Mesothelial cell of epicardium (in vitro differentiated cells): ENCODE data around the gene FKBP11. TPM values are rescaled to one million over a fixed set of nuclear protein-coding genes. Genes with fewer than 3 reads are reported as not detected.

Source experiments
- DNase-seq, 2 experiments: peaks; one replicate each; pipeline ENCODE4 v3.0.0; 2021; ENCODE audit warnings: low spot score in 2 of 2; ENCODE audit not compliant: unreplicated experiment in 2 of 2
- H3K27ac Mint-ChIP-seq: 2 replicates; pipeline ENCODE4 v1.8.0; 2021; ENCODE audit warnings: mixed read lengths
- H3K27me3 Mint-ChIP-seq: 2 replicates; pipeline ENCODE4 v1.8.0; 2021; ENCODE audit warnings: low read depth, mixed read lengths
- H3K36me3 Mint-ChIP-seq: 2 replicates; pipeline ENCODE4 v1.8.0; 2021; ENCODE audit warnings: mixed read lengths
- H3K4me1 Mint-ChIP-seq: 2 replicates; pipeline ENCODE4 v1.8.0; 2021; ENCODE audit warnings: mixed read lengths
- H3K4me3 Mint-ChIP-seq: 2 replicates; pipeline ENCODE4 v1.8.0; 2021; ENCODE audit warnings: mild to moderate bottlenecking, moderate library complexity, mixed read lengths
- H3K9me3 Mint-ChIP-seq: 2 replicates; pipeline ENCODE4 v1.8.0; 2021; ENCODE audit warnings: mixed read lengths
- total RNA-seq: library from RNA; stranded (reverse); gene quantifications from 3 replicates; pipeline ENCODE4 v1.2.1, GENCODE V29; 2021
- TF ChIP-seq, protein P1 (sequence below): fragments of 200-600 bp; sonication (generic); IDR thresholded peaks from one replicate; pipeline ENCODE4 v1.5.0; 2021; ENCODE audit warnings: antibody characterized with exemption; ENCODE audit not compliant: unreplicated experiment

Gene FKBP11
- total RNA-seq, 1 donor from 2014 or later = 33.7 TPM

GRCh38 chr12:48932878-48933277 lies 7.6 kb upstream of the FKBP11 start:
- DNase-seq = no peak
- H3K9me3 Mint-ChIP-seq = no peaks in the 10 kb centered on the region
- H3K36me3 Mint-ChIP-seq = peaks cover 28% of the 10 kb centered on the region
- TF ChIP-seq, protein P1, sequence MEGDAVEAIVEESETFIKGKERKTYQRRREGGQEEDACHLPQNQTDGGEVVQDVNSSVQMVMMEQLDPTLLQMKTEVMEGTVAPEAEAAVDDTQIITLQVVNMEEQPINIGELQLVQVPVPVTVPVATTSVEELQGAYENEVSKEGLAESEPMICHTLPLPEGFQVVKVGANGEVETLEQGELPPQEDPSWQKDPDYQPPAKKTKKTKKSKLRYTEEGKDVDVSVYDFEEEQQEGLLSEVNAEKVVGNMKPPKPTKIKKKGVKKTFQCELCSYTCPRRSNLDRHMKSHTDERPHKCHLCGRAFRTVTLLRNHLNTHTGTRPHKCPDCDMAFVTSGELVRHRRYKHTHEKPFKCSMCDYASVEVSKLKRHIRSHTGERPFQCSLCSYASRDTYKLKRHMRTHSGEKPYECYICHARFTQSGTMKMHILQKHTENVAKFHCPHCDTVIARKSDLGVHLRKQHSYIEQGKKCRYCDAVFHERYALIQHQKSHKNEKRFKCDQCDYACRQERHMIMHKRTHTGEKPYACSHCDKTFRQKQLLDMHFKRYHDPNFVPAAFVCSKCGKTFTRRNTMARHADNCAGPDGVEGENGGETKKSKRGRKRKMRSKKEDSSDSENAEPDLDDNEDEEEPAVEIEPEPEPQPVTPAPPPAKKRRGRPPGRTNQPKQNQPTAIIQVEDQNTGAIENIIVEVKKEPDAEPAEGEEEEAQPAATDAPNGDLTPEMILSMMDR = no peak
- no peak overlapping the region for H3K4me3 Mint-ChIP-seq
- no peak overlapping the region for H3K27ac Mint-ChIP-seq
- H3K4me1 Mint-ChIP-seq = no peaks in the 10 kb centered on the region
- no peaks in the 10 kb centered on the region for H3K27me3 Mint-ChIP-seq

GRCh38 chr12:48930475-48930874 lies 5.2 kb upstream of the FKBP11 start:
- no peak overlapping the region for H3K4me3 Mint-ChIP-seq
- no peak for DNase-seq
- no peak overlapping the region for H3K27ac Mint-ChIP-seq
- no peaks in the 10 kb centered on the region for H3K9me3 Mint-ChIP-seq
- TF ChIP-seq, protein P1 = no peak
- peaks cover 28% of the 10 kb centered on the region for H3K36me3 Mint-ChIP-seq
- peaks cover 3% of the 10 kb centered on the region for H3K4me1 Mint-ChIP-seq
- H3K27me3 Mint-ChIP-seq = no peaks in the 10 kb centered on the region

- Mint-ChIP-seq H3K4me3 (no peak overlapping the region), H3K36me3 (peaks cover 25% of the 10 kb centered on the region), H3K27ac (no peak overlapping the region), H3K4me1 (peaks cover 4% of the 10 kb centered on the region), H3K27me3 (no peaks in the 10 kb centered on the region), H3K9me3 (no peaks in the 10 kb centered on the region)
- no peak for DNase-seq
- TF ChIP-seq, protein P1 = no peak
Measured at GRCh38 chr12:48929551-48929950, 4.3 kb upstream of the FKBP11 start.

GRCh38 chr12:48927261-48927660 lies 2.0 kb upstream of the FKBP11 start:
- no peak for DNase-seq
- H3K27me3 Mint-ChIP-seq = no peaks in the 10 kb centered on the region
- H3K4me3 Mint-ChIP-seq = peak overlapping the region; percentile 46
- no peaks in the 10 kb centered on the region for H3K9me3 Mint-ChIP-seq
- peaks cover 25% of the 10 kb centered on the region for H3K36me3 Mint-ChIP-seq
- TF ChIP-seq, protein P1 = no peak
- H3K27ac Mint-ChIP-seq = no peak overlapping the region
- peaks cover 8% of the 10 kb centered on the region for H3K4me1 Mint-ChIP-seq

DNA sequence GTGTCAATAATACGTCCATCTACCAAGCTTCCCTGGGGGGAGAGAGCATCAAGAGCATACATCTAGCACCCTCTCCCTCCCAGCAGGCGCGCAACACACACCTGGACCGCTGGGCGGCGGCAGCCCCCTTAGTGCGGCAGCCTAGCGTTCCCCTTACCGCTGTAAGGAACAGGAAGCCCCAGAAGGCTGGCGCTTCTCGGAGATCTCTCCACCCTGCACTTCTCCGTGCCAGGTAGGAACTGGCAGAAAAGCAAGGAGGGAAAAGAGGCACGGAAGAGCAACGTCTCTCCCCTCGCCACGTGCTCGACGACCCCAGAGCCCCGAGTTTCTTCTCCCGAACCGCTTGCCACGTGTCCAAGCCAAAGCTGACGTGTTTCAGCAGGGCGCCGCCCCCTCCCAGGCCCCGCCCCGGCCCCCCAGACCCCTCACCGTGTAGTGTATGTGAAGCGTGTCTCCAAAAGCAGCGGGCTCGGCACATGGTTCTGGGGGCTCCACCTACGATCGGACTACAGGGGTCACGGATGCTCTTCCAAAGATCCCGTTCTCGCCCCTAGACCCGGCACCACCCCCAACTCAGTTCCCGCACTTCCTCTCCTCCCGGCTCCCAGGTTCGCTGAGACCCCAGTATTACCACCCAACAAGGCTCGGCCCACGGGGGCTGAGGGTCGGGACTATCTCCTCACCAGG lies 532 bp downstream of the FKBP11 start:
- Mint-ChIP-seq H3K36me3 (peaks cover 16% of the 10 kb centered on the region), H3K4me3 (peak overlapping the region; percentile 86), H3K27me3 (no peaks in the 10 kb centered on the region), H3K9me3 (no peaks in the 10 kb centered on the region), H3K4me1 (peaks cover 8% of the 10 kb centered on the region), H3K27ac (peak overlapping the region; percentile 87)
- peak; percentile 25 to 72 for DNase-seq
- TF ChIP-seq, protein P1 = peak; percentile 37
